SK-N-SH (cell line): ENCODE results near the gene RPS6KA5. TPM values are rescaled to one million over a fixed set of nuclear protein-coding genes. Genes with fewer than 3 reads are reported as not detected.

ENCODE experiments used
- CTCF ChIA-PET: fragments of 300-600, 350-600 bp; formaldehyde crosslinking; extraction: SDS; loops from one replicate; lab custom pipeline; 2021; lab: Yijun Ruan, JAX
- POLR2A ChIA-PET: fragments of 350-600 bp; sonication (Branson Sonifier 250); formaldehyde crosslinking; extraction: SDS; loops from one replicate; lab custom pipeline; 2020; ENCODE audit warnings: antibody characterized with exemption, inconsistent platforms; lab: Yijun Ruan, JAX
- DNase-seq: peaks from one replicate; pipeline ENCODE4 v3.0.0; 2012
- H2AFZ ChIP-seq: fragments of 200-600 bp; sonication (generic); 2 replicates; pipeline ENCODE4 v1.8.1; 2016; ENCODE audit warnings: antibody characterized with exemption, mild to moderate bottlenecking, low read depth
- H3F3A ChIP-seq: fragments of 200-600 bp; sonication (generic); replicated peaks from 2 replicates; pipeline ENCODE3; 2016; ENCODE audit warnings: antibody characterized with exemption, mild to moderate bottlenecking; ENCODE audit not compliant: insufficient read depth
- H3K27ac ChIP-seq, 2 experiments: fragments of 200-500 bp in 1 of 2; fragments of 200-600 bp in 1 of 2; sonication (Bioruptor generic) in 1 of 2; sonication (generic), shearing (Covaris generic) in 1 of 2; 2 replicates each; pipeline versions ENCODE4 v1.5.1 to v1.6.1; 2014 to 2016; ENCODE audit warnings: low read depth in 2 of 2, inconsistent platforms in 1 of 2, low read length in 1 of 2, mild to moderate bottlenecking in 1 of 2, mixed read lengths in 1 of 2
- H3K27me3 ChIP-seq: fragments of 200-600 bp; sonication (generic), shearing (Covaris generic); 2 replicates; pipeline ENCODE4 v1.6.1; 2016; ENCODE audit warnings: mixed run types; ENCODE audit not compliant: insufficient read depth
- H3K36me3 ChIP-seq, 2 experiments: fragments of 200-500 bp in 1 of 2; fragments of 200-600 bp in 1 of 2; sonication (Bioruptor generic) in 1 of 2; sonication (generic) in 1 of 2; replicated peaks in 1 of 2; 2 replicates each; pipeline versions ENCODE3 to v1.5.1; 2014 to 2016; ENCODE audit warnings: low read length in 1 of 2, mild to moderate bottlenecking in 1 of 2; ENCODE audit not compliant: insufficient read depth in 2 of 2, control insufficient read depth in 1 of 2
- H3K4me1 ChIP-seq, 2 experiments: fragments of 200-500 bp in 1 of 2; fragments of 200-600 bp in 1 of 2; sonication (Bioruptor generic) in 1 of 2; sonication (generic), shearing (Covaris generic) in 1 of 2; 2 replicates each; pipeline versions ENCODE4 v1.5.1 to v1.6.1; 2014 to 2016; ENCODE audit warnings: low read depth in 1 of 2, low read length in 1 of 2, mixed run types in 1 of 2; ENCODE audit not compliant: insufficient read depth in 2 of 2, control insufficient read depth in 1 of 2
- H3K4me2 ChIP-seq: fragments of 200-600 bp; sonication (generic), shearing (Covaris generic); 2 replicates; pipeline ENCODE4 v1.6.1; 2017; ENCODE audit warnings: mixed run types
- H3K4me3 ChIP-seq, 2 experiments: fragments of 200-500 bp in 1 of 2; fragments of 200-600 bp in 1 of 2; sonication (Bioruptor generic) in 1 of 2; sonication (generic), shearing (Covaris generic) in 1 of 2; 2 replicates each; pipeline versions ENCODE4 v1.5.1 to v1.8.1; 2014 to 2016; ENCODE audit warnings: low read depth in 2 of 2, inconsistent platforms in 1 of 2, low read length in 1 of 2, mild to moderate bottlenecking in 1 of 2, mixed read lengths in 1 of 2, moderate library complexity in 1 of 2
- H3K79me2 ChIP-seq: fragments of 200-600 bp; sonication (generic); 2 replicates; pipeline ENCODE4 v1.8.1; 2017; ENCODE audit warnings: mild to moderate bottlenecking; ENCODE audit not compliant: insufficient read depth
- H3K9ac ChIP-seq: fragments of 200-600 bp; sonication (generic); 2 replicates; pipeline ENCODE4 v1.6.1; 2017; ENCODE audit warnings: mixed run types
- H3K9me2 ChIP-seq: fragments of 200-600 bp; sonication (generic); 2 replicates; pipeline ENCODE4 v1.6.1; 2017; ENCODE audit warnings: mixed run types
- H3K9me3 ChIP-seq: fragments of 200-600 bp; sonication (generic); 2 replicates; pipeline ENCODE4 v1.6.1; 2017; ENCODE audit warnings: mixed run types, mild to moderate bottlenecking, moderate library complexity
- H4K20me1 ChIP-seq: fragments of 200-600 bp; sonication (generic); 2 replicates; pipeline ENCODE4 v1.6.1; 2017; ENCODE audit warnings: mild to moderate bottlenecking, mixed run types; ENCODE audit not compliant: insufficient read depth
- CHD2 ChIP-seq: fragments of 150-350 bp; IDR thresholded peaks from 2 replicates; pipeline ENCODE4 v1.6.1; 2018; ENCODE audit warnings: low read length; ENCODE audit not compliant: partially characterized antibody
- CTCF ChIP-seq: fragments of 200-600 bp; sonication (generic); IDR thresholded peaks from 2 replicates; pipeline ENCODE4 v1.6.1; 2017; ENCODE audit warnings: antibody characterized with exemption, mild to moderate bottlenecking, moderate library complexity
- ELF1 ChIP-seq: IDR thresholded peaks from 2 replicates; pipeline ENCODE4 v1.4.0; 2012
- FOXJ3 ChIP-seq: sonication (generic); formaldehyde crosslinking; IDR thresholded peaks from 2 replicates; pipeline ENCODE4 v1.5.1; 2020; ENCODE audit warnings: mild to moderate bottlenecking, missing genetic modification reagents
- GABPA ChIP-seq: IDR thresholded peaks from 2 replicates; pipeline ENCODE4 v1.4.0; 2012; ENCODE audit warnings: low read depth, mild to moderate bottlenecking
- GATA2 ChIP-seq: sonication (generic); formaldehyde crosslinking; IDR thresholded peaks from 2 replicates; pipeline ENCODE4 v1.5.0; 2020; ENCODE audit warnings: mild to moderate bottlenecking, missing genetic modification reagents
- MEF2A ChIP-seq: IDR thresholded peaks from 2 replicates; pipeline ENCODE4 v1.4.0; 2012; ENCODE audit warnings: low read depth, borderline replicate concordance
- MXI1 ChIP-seq: IDR thresholded peaks from 2 replicates; pipeline ENCODE4 v1.6.1; 2012; ENCODE audit warnings: mild to moderate bottlenecking, low read depth, low read length, improper control_type of control experiment
- NFIC ChIP-seq: IDR thresholded peaks from 2 replicates; pipeline ENCODE4 v1.4.0; 2012; ENCODE audit warnings: borderline replicate concordance
- POLR2AphosphoS5 ChIP-seq: IDR thresholded peaks from 2 replicates; pipeline ENCODE4 v1.6.1; 2012; ENCODE audit warnings: low read depth, low read length
- RAD21 ChIP-seq: IDR thresholded peaks from 2 replicates; pipeline ENCODE4 v1.6.1; 2012; ENCODE audit warnings: mild to moderate bottlenecking, low read length
- RFX5 ChIP-seq: IDR thresholded peaks from 2 replicates; pipeline ENCODE4 v1.6.1; 2012; ENCODE audit warnings: mild to moderate bottlenecking, improper control_type of control experiment, low read length
- RXRA ChIP-seq: IDR thresholded peaks from 2 replicates; pipeline ENCODE4 v1.4.0; 2012; ENCODE audit warnings: low read depth, mild to moderate bottlenecking, borderline replicate concordance
- TAF1 ChIP-seq: IDR thresholded peaks from 2 replicates; pipeline ENCODE4 v1.6.1; 2012; ENCODE audit warnings: low read depth, mild to moderate bottlenecking, low read length, moderate library complexity, borderline replicate concordance
- TEAD4 ChIP-seq: IDR thresholded peaks from 2 replicates; pipeline ENCODE4 v1.4.0; 2012; ENCODE audit warnings: mild to moderate bottlenecking, borderline replicate concordance; ENCODE audit not compliant: insufficient read depth
- YY1 ChIP-seq: IDR thresholded peaks from 2 replicates; pipeline ENCODE4 v1.4.0; 2012; ENCODE audit warnings: low read depth, mild to moderate bottlenecking
- ZBTB33 ChIP-seq: IDR thresholded peaks from 2 replicates; pipeline ENCODE4 v1.4.0; 2012; ENCODE audit warnings: low read depth, borderline replicate concordance
- WGBS: methylation state at CpG from one replicate; pipeline ENCODE4 v1.1.6; 2017; ENCODE audit warnings: low lambda C conversion rate; 5-methylcytosine and 5-hydroxymethylcytosine counted together
- polyA plus RNA-seq, 3 experiments: library from polyadenylated mRNA; depleted of rRNA; stranded (reverse); fragments of >200 nt; gene quantifications; 2 replicates each; pipeline ENCODE4 v1.2.3, GENCODE V29; 2012

RPS6KA5 gene
- polyA plus RNA-seq, 1 of the 3 experiments (the other 2 are of a cell fraction), result 0.67 TPM

GRCh38 chr14:90818715-90819114 lies 241.7 kb downstream of the RPS6KA5 start:
- no peak for DNase-seq
- CTCF ChIA-PET, result no interaction called here
- Histone ChIP-seq H3F3A (no peaks in the 10 kb centered on the region), H3K27me3 (no peaks in the 10 kb centered on the region), H3K36me3 (no peaks in the 10 kb centered on the region), H3K4me2 (no peak overlapping the region), H3K9me2 (no peaks in the 10 kb centered on the region), H4K20me1 (no peaks in the 10 kb centered on the region), H3K9me3 (no peaks in the 10 kb centered on the region), H3K79me2 (peaks cover 19% of the 10 kb centered on the region), H3K9ac (no peak overlapping the region), H3K4me1 (peaks cover 10 to 14% of the 10 kb centered on the region in 2 experiments; a peak in 3 of 4 replicates), H3K27ac (no peak overlapping the region), H2AFZ (no peak overlapping the region), H3K4me3 (no peak overlapping the region)
- 65% methylated on average over 3 of the region's 3 CpGs for WGBS
- POLR2A ChIA-PET, result no interaction called here
- TF ChIP-seq YY1, result no peak
- no peak for TF ChIP-seq MXI1
- TF ChIP-seq GATA2, result no peak
- no peak for TF ChIP-seq CTCF
- TF ChIP-seq RFX5, result no peak

GRCh38 chr14:90816681-90817436 lies 243.6 kb downstream of the RPS6KA5 start:
- Histone ChIP-seq H3K79me2 (peaks cover 30% of the 10 kb centered on the region), H3K4me1 (peaks cover 10 to 14% of the 10 kb centered on the region in 2 experiments; a peak in 3 of 4 replicates), H3K9me2 (no peaks in the 10 kb centered on the region), H3F3A (no peaks in the 10 kb centered on the region), H2AFZ (no peak overlapping the region), H3K9me3 (no peaks in the 10 kb centered on the region), H3K9ac (no peak overlapping the region), H3K36me3 (no peaks in the 10 kb centered on the region), H3K4me3 (0 out of 4 replicates have a peak overlapping the region, but pooled peaks of 1 of the 2 experiments have one; percentile 16), H4K20me1 (no peaks in the 10 kb centered on the region), H3K27me3 (no peaks in the 10 kb centered on the region), H3K27ac (no peak overlapping the region), H3K4me2 (no peak overlapping the region)
- ChIA-PET POLR2A (no interaction called here), CTCF (interaction anchor here (1.0 to 2.5 kb wide), 7 partner anchors 10 to 417 kb away, joined by 3 to 10 read pairs (median 5); no protein-coding TSS in a partner anchor)
- 38% methylated on average over 11 of the region's 16 CpGs for WGBS
- no peak for DNase-seq
- no peak for TF ChIP-seq POLR2AphosphoS5
- TF ChIP-seq CHD2, result no peak
- TF ChIP-seq TEAD4, result no peak
- no peak for TF ChIP-seq ELF1
- no peak for TF ChIP-seq FOXJ3 (CRISPR knock-in tag)
- TF ChIP-seq ZBTB33, result no peak
- TF ChIP-seq MEF2A, result no peak
- TF ChIP-seq GABPA, result no peak
- TF ChIP-seq RAD21, result no peak
- TF ChIP-seq TAF1, result no peak
- TF ChIP-seq NFIC, result no peak
- no peak for TF ChIP-seq RXRA
- no peak for TF ChIP-seq CTCF
